ENCODE results near the gene PTX4.
A peak's percentile ranks its signal among the peaks of the same experiment; 100 is the strongest.

Gene PTX4

GRCh38 chr16:1495211-1495888 lies 6.6 kb upstream of the PTX4 start:
- H3K4me3 ChIP-seq (ENCODE audit: low read depth, low read length) = no peak overlapping the region
- DNase-seq (ENCODE audit: low read depth) = no peak
- TF ChIP-seq MYC (IDR thresholded peaks at IDR 0.05; ENCODE audit: low read depth, low read length) = no peak
- no peak for TF ChIP-seq CTCF (IDR thresholded peaks at IDR 0.05; ENCODE audit: low read depth, low read length)
- TF ChIP-seq POLR2A (IDR thresholded peaks at IDR 0.05; ENCODE audit: extremely low read depth, insufficient read length) = no peak
- TF ChIP-seq MAX (IDR thresholded peaks at IDR 0.05; ENCODE audit: low read depth, low read length) = no peak

- no peak for DNase-seq (ENCODE audit: low read depth)
- TF ChIP-seq MAX (IDR thresholded peaks at IDR 0.05; ENCODE audit: low read depth, low read length) (no peak), CTCF (IDR thresholded peaks at IDR 0.05; ENCODE audit: low read depth, low read length) (no peak), MYC (IDR thresholded peaks at IDR 0.05; ENCODE audit: low read depth, low read length) (no peak), POLR2A (IDR thresholded peaks at IDR 0.05; ENCODE audit: extremely low read depth, insufficient read length) (no peak)
- no peak overlapping the region for H3K4me3 ChIP-seq (ENCODE audit: low read depth, low read length)
These were observed 6.0 kb upstream of the PTX4 start for GRCh38 chr16:1494711-1495110.

GRCh38 chr16:1494129-1494640 lies 5.4 kb upstream of the PTX4 start:
- H3K4me3 ChIP-seq (ENCODE audit: low read depth, low read length) = peak overlapping the region; percentile 64
- DNase-seq (ENCODE audit: low read depth) = peak; percentile 25
- TF ChIP-seq MAX (IDR thresholded peaks at IDR 0.05; ENCODE audit: low read depth, low read length) = no peak
- no peak for TF ChIP-seq CTCF (IDR thresholded peaks at IDR 0.05; ENCODE audit: low read depth, low read length)
- TF ChIP-seq POLR2A (IDR thresholded peaks at IDR 0.05; ENCODE audit: extremely low read depth, insufficient read length) = no peak
- TF ChIP-seq MYC (IDR thresholded peaks at IDR 0.05; ENCODE audit: low read depth, low read length) = no peak

GRCh38 chr16:1493746-1494094 lies 5.0 kb upstream of the PTX4 start:
- no peak for DNase-seq (ENCODE audit: low read depth)
- TF ChIP-seq MYC (IDR thresholded peaks at IDR 0.05; ENCODE audit: low read depth, low read length) = no peak
- no peak for TF ChIP-seq POLR2A (IDR thresholded peaks at IDR 0.05; ENCODE audit: extremely low read depth, insufficient read length)
- TF ChIP-seq MAX (IDR thresholded peaks at IDR 0.05; ENCODE audit: low read depth, low read length) = no peak
- no peak for TF ChIP-seq CTCF (IDR thresholded peaks at IDR 0.05; ENCODE audit: low read depth, low read length)
- H3K4me3 ChIP-seq (ENCODE audit: low read depth, low read length) = peak overlapping the region; percentile 64

- DNase-seq (ENCODE audit: low read depth) = peak; percentile 81
- H3K4me3 ChIP-seq (ENCODE audit: low read depth, low read length) = peak within 1 kb of the TSS; percentile 79
- peak; percentile 25 for TF ChIP-seq POLR2A (IDR thresholded peaks at IDR 0.05; ENCODE audit: extremely low read depth, insufficient read length)
- TF ChIP-seq CTCF (IDR thresholded peaks at IDR 0.05; ENCODE audit: low read depth, low read length) = no peak
- TF ChIP-seq MYC (IDR thresholded peaks at IDR 0.05; ENCODE audit: low read depth, low read length) = peak; percentile 86
- TF ChIP-seq MAX (IDR thresholded peaks at IDR 0.05; ENCODE audit: low read depth, low read length) = peak; percentile 82
These were observed 4.4 kb upstream of the PTX4 start, which contains the start of gene TELO2 for GRCh38 chr16:1492923-1493745. Gene TELO2 (plus strand): TSS chr16:1493360. CDS start chr16:1494282, 922 bp downstream.
